GM21515 (cell line): ENCODE data around the gene THOC3.
A peak's percentile ranks its signal among the peaks of the same experiment; 100 is the strongest.
"Not testable (repeated sequence)": the region's sequence is repeated elsewhere in the genome, so short reads cannot be mapped to it uniquely, and the experiment has no call there.

Source experiments
- ATAC-seq: cut with Tn5 transposase; IDR thresholded peaks from one replicate; pipeline ENCODE4 v1.9.1; 2021; ENCODE audit not compliant: unreplicated experiment

THOC3 gene

GRCh38 chr5:175943253-175943652 is 24.9 kb downstream of the THOC3 start:
- ATAC-seq, result not testable (repeated sequence)

GRCh38 chr5:175940632-175941031 is 27.5 kb downstream of the THOC3 start:
- ATAC-seq, result not testable (repeated sequence)

GRCh38 chr5:175938489-175938888 is 29.6 kb downstream of the THOC3 start:
- ATAC-seq, result not testable (repeated sequence)

- ATAC-seq, result not testable (repeated sequence)
Measured at GRCh38 chr5:175928752-175929151, 39.4 kb downstream of the THOC3 start.

GRCh38 chr5:175925106-175925505 is 43.0 kb downstream of the THOC3 start:
- ATAC-seq, result not testable (repeated sequence)

GRCh38 chr5:175922192-175922885 is 45.8 kb downstream of the THOC3 start:
- ATAC-seq, result no peak

- no peak for ATAC-seq
Measured at GRCh38 chr5:175921061-175921730, 46.9 kb downstream of the THOC3 start.

GRCh38 chr5:175920231-175920811 is 47.8 kb downstream of the THOC3 start:
- ATAC-seq, result no peak

GRCh38 chr5:175915066-175916037 is 52.8 kb downstream of the THOC3 start:
- ATAC-seq, result peak; percentile 46

GRCh38 chr5:175913835-175914672 is 54.1 kb downstream of the THOC3 start:
- ATAC-seq, result not testable (repeated sequence)

- not testable (repeated sequence) for ATAC-seq
Measured at GRCh38 chr5:175910072-175910471, 58.0 kb downstream of the THOC3 start.
